GM13976 (cell line): ENCODE data around the gene HIF3A.

Source experiments
- DNase-seq: peaks from one replicate; pipeline ENCODE4 v3.0.0; 2012; ENCODE audit warnings: low spot score
- CTCF ChIP-seq: IDR thresholded peaks from 2 replicates; pipeline ENCODE4 v1.5.1; 2012; ENCODE audit warnings: borderline replicate concordance, mild to moderate bottlenecking; ENCODE audit not compliant: insufficient read depth; ENCODE audit errors: extremely low read depth, missing control alignments, control extremely low read depth
- in situ Hi-C: fragments of 300-500 bp; cut with MboI; formaldehyde crosslinking; loops from one replicate; pipeline ENCODE4 v1.12.0; 2022; ENCODE audit warnings: low sequenced_read_pairs, mixed read lengths, inconsistent platforms; ENCODE audit not compliant: unreplicated experiment

The HIF3A gene

GRCh38 chr19:46326608-46327007 is 29.8 kb downstream of the HIF3A start:
- DNase-seq, result no peak
- in situ Hi-C loops, result no loop called here
- no peak for TF ChIP-seq CTCF

- in situ Hi-C loops, result no loop called here
- no peak for DNase-seq
Observed at GRCh38 chr19:46328079-46328478, 31.2 kb downstream of the HIF3A start.

GRCh38 chr19:46330319-46330918 is 33.6 kb downstream of the HIF3A start:
- no peak for DNase-seq
- in situ Hi-C loops, result no loop called here
- TF ChIP-seq CTCF, result no peak

More at GRCh38 chr19:46328079-46328478, 31.2 kb downstream of the HIF3A start:
- no peak for TF ChIP-seq CTCF

- DNase-seq, result no peak
- in situ Hi-C loops, result no loop called here
- TF ChIP-seq CTCF, result no peak
Observed at GRCh38 chr19:46337487-46337886, 40.6 kb downstream of the HIF3A start.

- no peak for TF ChIP-seq CTCF
- in situ Hi-C loops, result no loop called here
- DNase-seq, result no peak
Observed at GRCh38 chr19:46339446-46339845, 42.6 kb downstream of the HIF3A start.

GRCh38 chr19:46340051-46340659 is 43.3 kb downstream of the HIF3A start:
- no peak for TF ChIP-seq CTCF
- in situ Hi-C loops, result no loop called here
- no peak for DNase-seq

GRCh38 chr19:46341937-46342336 is 45.1 kb downstream of the HIF3A start:
- TF ChIP-seq CTCF, result no peak
- in situ Hi-C loops, result no loop called here
- DNase-seq, result no peak
